CD4-positive, alpha-beta T cell treated with Interleukin-4 for 4 hours (primary cell): ENCODE results near the gene F12.
"Not testable (repeated sequence)": the region's sequence is repeated elsewhere in the genome, so short reads cannot be mapped to it uniquely, and the experiment has no call there.

Source experiments
- DNase-seq: peaks from one replicate; pipeline ENCODE4 v3.0.0-alpha.2; 2020

The F12 gene

GRCh38 chr5:177367323-177367848, 42.0 kb downstream of the F12 start:
- DNase-seq: no peak

GRCh38 chr5:177366528-177367322, 42.6 kb downstream of the F12 start:
- DNase-seq: no peak

- no peak for DNase-seq
Measured at GRCh38 chr5:177365845-177366527, 43.4 kb downstream of the F12 start.

DNA sequence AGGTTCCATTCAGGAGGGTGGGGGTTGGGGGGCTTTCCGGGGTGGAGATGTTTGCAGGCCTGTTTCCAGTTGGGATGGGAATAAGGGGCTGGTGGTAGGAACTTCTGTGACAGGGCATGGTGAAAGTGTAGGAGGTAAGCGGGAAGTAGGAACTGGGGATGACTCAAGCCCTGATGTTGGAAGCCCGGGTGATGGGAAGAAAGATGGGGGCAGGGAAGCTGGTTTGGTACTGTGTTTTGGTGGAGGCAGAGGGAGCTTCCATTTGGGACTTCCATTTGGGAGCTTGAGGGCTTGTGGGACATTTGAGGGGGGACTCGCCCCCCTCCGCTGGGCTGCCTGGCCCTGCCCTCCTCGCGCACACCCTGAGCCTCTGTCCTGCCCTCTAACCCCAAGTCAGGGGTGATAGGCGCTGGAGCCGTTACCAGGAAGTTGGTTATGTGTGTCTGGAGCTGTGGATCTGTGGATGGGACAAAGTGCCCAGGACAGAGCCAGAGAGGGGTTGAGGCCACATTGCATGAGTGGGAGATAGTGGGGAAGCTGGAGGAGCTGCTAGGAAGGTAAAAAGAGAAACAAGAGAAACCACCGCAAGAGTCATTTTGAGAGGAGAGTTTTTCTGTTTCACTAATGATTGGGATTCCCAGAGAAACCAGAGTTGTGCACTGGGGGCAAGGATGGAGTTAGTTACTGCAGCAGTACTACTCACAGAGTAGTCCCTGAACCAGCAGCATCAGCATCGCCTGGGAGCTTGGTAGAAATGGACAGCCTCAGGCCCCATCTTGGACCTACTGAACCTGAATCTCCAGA, 45.0 kb downstream of the F12 start:
- DNase-seq: no peak

- DNase-seq: no peak
Measured at GRCh38 chr5:177363565-177363964, 45.8 kb downstream of the F12 start.

DNA sequence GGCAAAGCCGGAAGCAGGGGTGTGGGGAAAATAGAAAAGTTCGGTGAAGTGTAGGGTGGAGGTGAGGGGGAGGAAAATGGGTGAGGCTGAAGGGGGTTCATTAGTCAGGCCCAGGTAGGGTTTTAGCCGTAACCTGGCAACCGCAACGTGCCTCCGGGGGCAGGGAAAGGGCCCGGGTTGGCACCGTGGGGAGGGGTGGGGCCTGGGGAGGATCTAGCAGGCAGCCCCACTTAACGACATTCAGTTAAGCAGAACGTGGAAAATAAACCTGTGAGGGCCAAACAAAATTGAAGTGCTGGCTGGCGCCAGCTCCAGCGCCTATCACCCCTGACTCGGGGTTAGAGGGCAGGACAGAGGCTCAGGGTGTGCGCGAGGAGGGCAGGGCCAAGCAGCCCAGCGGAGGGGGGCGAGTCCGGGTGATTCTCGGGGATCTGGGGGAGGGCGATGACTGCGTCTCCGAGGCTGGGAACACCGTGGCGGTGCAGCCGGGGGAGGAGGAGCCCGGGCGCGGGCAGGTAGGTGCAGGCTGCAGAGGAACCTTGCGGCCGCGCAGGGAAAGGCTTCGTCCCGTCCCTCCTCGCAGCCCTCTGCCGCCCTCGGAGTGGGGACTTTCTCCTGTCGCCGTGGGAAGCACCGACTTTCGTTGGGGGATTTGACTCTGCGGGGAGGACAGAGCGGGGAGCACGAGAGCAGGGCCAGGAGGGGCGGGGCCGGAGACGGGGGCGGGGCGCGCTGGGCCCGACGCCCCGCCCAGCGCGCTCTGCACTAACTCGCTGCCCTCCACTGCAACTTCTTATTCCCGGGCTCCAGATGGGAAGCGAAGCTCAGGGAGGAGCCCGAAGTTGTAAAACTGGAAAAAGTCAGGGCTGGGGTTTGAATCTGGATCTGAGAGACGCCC, 46.5 kb downstream of the F12 start:
- peak; percentile 82 for DNase-seq

DNA sequence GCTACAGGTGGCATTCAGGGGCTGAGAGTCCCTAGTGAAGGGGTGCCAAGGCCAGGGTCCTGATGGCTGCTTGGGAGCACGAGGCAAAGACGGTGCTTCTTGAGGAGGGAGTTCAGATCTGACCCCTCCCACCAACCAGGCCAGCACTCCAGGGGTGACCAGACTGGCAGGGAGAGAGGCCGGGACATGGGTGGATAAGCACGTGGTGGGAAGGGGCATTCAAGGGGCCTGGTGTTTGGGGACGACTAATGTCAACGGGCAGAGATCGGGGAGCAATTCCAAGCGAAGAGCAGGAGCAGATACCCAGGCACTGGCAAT, 47.1 kb downstream of the F12 start:
- no peak for DNase-seq

- DNase-seq: no peak
Measured at GRCh38 chr5:177361418-177362291, 47.7 kb downstream of the F12 start.

- DNase-seq: not testable (repeated sequence)
Measured at GRCh38 chr5:177360740-177361139, 48.6 kb downstream of the F12 start.

- DNase-seq: no peak
Measured at GRCh38 chr5:177359860-177360259, 49.5 kb downstream of the F12 start.

DNA sequence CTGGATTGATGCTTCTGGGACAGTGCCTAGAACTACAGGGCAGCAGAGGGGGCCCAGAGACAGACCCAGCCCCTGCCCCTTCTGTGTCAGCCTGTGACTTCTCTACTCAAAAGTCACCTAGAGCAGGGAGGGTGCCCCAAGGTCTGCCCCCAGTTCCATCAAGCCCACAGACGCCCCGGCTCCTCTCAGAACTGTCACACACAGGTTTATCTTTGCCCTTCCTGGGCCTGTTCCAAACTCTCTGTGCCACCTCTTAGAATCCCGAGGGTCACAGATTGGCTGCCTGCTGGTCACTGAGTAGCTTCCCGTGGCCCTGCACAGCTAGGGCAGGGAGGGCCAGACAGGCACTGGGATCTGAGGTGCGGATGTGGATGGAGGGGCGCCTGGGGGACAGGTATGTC, 49.9 kb downstream of the F12 start:
- DNase-seq: no peak

GRCh38 chr5:177358370-177358819, 51.0 kb downstream of the F12 start:
- DNase-seq: no peak

- peak; percentile 91 for DNase-seq
Measured at GRCh38 chr5:177357459-177358351, 51.7 kb downstream of the F12 start, which contains the start of gene RGS14. Gene RGS14, plus strand, starts transcription at chr5:177357924. Its CDS starts 101 bp downstream, at chr5:177358025.

DNA sequence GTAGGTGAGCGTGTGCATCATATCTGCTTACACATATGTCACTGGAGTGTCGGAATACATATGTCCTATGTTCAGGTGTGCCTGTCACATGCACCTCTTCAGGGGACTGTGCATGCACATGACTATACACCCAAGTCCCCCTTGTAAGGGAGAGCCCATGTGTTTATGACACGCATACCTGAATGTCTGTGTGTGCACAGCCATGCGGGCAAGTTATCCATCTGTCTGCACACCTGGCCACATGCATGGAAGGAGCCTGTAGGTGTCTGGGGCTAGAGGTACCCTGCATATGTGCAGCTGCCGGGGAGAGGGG, 52.3 kb downstream of the F12 start:
- DNase-seq: no peak

- DNase-seq: no peak
Measured at GRCh38 chr5:177356746-177357145, 52.6 kb downstream of the F12 start.

DNA sequence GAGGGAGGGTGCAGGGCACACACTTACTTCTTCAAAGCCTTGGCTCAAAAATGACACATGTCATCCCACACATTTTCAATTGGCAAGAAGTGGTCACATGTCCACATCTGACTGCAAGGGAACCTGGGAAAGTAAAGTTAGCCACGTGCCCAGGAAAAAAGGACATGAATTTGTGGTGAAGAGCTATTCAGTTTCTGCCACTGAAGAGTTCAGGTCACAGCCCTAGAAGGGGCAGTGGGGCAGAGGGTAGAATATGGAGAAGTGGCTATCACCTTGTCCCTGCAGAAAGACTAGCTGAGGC, 53.5 kb downstream of the F12 start:
- DNase-seq: no peak

DNA sequence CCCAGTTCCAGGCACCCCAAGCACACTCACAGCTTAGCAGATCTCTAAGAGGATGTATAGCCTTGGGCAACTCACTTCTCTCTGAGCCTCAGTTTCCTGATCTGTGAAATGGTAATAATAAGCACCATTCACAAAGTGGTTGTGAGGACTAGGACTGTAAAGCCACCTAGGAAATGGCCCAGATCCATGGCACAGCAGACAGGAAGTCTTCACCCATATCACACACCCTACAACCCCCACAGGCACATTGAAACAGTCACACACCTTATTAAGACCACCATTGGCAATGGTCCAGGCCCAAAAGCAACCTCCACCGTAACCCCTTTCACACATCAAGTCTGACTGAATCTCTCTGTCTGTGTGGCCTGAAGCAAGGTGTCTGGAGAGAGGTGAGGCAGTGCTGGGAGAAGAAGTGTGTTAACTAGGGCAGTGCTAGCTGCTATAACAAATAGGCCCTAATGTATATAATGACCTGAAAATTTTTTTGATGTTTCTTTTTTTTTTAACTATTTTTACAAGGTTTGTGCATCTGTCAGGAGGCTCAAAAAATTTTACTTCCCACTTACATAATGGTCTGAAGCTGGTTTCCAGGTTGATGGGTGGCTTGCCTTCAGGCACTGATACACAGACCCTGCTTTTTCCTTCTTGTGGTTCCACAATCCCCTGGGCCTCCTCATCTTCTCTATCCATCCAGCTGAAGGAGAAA, 54.0 kb downstream of the F12 start:
- DNase-seq: no peak

GRCh38 chr5:177354711-177355110, 54.7 kb downstream of the F12 start:
- no peak for DNase-seq

DNA sequence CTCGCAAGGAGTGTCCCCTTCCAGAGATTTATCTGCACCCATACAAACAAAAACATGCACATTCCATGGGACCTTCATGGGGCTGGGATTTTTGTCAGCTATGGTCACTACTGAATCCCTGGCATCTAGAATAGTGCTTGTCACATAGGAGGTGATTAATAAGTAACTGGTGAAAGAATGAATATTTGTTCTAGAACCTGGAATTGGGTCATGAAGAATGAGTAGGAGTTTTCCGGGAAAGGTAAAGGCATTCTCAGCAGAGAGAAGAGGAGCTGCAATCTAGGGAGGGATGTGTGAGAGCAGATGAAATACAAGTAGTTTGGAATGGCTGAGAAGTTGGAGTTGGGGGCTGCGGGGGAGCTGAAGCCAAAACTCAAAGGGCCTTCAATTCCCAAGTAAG, 55.1 kb downstream of the F12 start:
- no peak for DNase-seq

- no peak for DNase-seq
Measured at GRCh38 chr5:177353093-177353492, 56.3 kb downstream of the F12 start.
